ENCODE results near the gene MPHOSPH9. TPM values are rescaled to one million over a fixed set of nuclear protein-coding genes. Genes with fewer than 3 reads are reported as not detected.

MPHOSPH9 gene
- polyA plus RNA-seq, 3 donors = 6.3 to 14.1 (median 9.2) TPM

DNA sequence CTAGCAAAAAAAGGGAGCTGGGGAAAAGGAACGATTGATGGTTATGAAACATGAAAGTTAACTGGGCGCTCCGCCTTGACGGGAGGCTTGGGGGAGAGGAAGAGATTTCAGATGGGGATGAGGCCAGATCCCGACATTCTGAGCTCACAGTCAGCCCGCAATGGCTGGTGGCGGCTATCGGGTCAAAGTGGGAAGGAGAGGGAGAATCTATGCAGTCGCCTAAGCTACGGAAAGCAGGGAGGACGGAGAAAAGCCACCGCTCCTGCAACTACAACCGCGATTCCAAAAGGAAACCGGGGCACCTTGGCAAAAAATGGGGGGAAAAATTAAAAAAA, 502 bp downstream of the MPHOSPH9 start:
- Mint-ChIP-seq H3K36me3 (peaks cover under 1 to 7% of the 10 kb centered on the region in 2 donors), H3K27ac (peak overlapping the region; percentile 91 to 98 (median 96)), H3K4me3 (peak overlapping the region; percentile 92 to 98), H3K4me1 (peaks cover 46% of the 10 kb centered on the region), H3K9me3 (no peaks in the 10 kb centered on the region), H3K27me3 (ENCODE audit: low read depth in 3 of 3) (peaks cover 0 to 2% (median 1%) of the 10 kb centered on the region in 3 donors)
- 0% methylated on average over 7 of the region's 15 CpGs for WGBS (ENCODE audit: insufficient coverage)
- peaks cover 30 to 44% of the 10 kb centered on the region in 2 donors for H3K4me1 ChIP-seq (ENCODE audit: control insufficient read depth in 1 of 2, insufficient read depth in 2 of 2, low read length in 2 of 2)
- peak overlapping the region; percentile 74 to 97 (median 88) for H3K4me3 ChIP-seq (replicated peaks in 1 of 3; ENCODE audit: low read depth in 2 of 3, low read length in 3 of 3)
- intact Hi-C loops (cut with micrococcal nuclease) = loop anchor here (5.0 to 10.0 kb wide), 2 partner anchors 255 to 258 kb away; partner anchors contain the start of gene OGFOD2 (in 2 of the 2)
- H3K27ac ChIP-seq (ENCODE audit: low read depth in 1 of 2, low read length in 2 of 2) = peak overlapping the region; percentile 78 to 84
- H4K20me1 ChIP-seq (ENCODE audit: insufficient read depth, low read length) = no peaks in the 10 kb centered on the region
- no peaks in the 10 kb centered on the region for H3K9me3 ChIP-seq (replicated peaks in 1 of 2; ENCODE audit: control insufficient read depth in 1 of 2, insufficient read depth in 1 of 2, low read length in 2 of 2)
- H3K79me2 ChIP-seq (ENCODE audit: insufficient read depth, low read length) = peaks cover 93% of the 10 kb centered on the region
- TF ChIP-seq, protein P1, sequence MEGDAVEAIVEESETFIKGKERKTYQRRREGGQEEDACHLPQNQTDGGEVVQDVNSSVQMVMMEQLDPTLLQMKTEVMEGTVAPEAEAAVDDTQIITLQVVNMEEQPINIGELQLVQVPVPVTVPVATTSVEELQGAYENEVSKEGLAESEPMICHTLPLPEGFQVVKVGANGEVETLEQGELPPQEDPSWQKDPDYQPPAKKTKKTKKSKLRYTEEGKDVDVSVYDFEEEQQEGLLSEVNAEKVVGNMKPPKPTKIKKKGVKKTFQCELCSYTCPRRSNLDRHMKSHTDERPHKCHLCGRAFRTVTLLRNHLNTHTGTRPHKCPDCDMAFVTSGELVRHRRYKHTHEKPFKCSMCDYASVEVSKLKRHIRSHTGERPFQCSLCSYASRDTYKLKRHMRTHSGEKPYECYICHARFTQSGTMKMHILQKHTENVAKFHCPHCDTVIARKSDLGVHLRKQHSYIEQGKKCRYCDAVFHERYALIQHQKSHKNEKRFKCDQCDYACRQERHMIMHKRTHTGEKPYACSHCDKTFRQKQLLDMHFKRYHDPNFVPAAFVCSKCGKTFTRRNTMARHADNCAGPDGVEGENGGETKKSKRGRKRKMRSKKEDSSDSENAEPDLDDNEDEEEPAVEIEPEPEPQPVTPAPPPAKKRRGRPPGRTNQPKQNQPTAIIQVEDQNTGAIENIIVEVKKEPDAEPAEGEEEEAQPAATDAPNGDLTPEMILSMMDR (IDR thresholded peaks at IDR 0.05) = no peak
- no peak for DNase-seq
- H2AFZ ChIP-seq (ENCODE audit: insufficient read depth, low read depth, low read length, poor library complexity, severe bottlenecking) = peak overlapping the region; percentile 89
- peak overlapping the region; percentile 70 for H3K9ac ChIP-seq (ENCODE audit: insufficient read depth, low read length, poor library complexity, severe bottlenecking)
- no peaks in the 10 kb centered on the region for H3K36me3 ChIP-seq (replicated peaks in 1 of 2; ENCODE audit: control insufficient read depth in 1 of 2, insufficient read depth in 2 of 2, low read length in 2 of 2)
- peak overlapping the region; percentile 81 for H3K4me2 ChIP-seq (replicated peaks; ENCODE audit: extremely low read depth, low read length, poor library complexity, severe bottlenecking)
- no peaks in the 10 kb centered on the region for H3K27me3 ChIP-seq (ENCODE audit: control insufficient read depth in 2 of 2, insufficient read depth in 2 of 2, low read length in 2 of 2)

DNA sequence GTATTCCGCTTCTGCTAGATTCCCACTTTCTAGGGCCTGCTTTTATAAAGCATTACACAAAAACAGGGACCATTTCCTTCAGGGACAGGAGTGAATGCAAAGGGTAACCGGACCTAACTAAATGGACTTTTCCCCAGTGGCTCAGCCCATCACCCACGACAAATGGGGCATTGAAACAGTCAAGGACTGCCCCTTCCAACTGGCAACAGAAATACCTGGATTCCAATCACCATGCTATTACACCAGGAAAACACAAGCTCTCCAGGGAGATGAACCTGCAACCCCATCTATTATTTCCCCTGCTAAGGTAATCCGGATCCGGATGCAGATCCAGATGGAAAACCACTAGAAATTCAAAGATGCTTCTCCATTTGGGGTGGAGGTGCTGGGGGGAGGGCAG, 1.0 kb downstream of the MPHOSPH9 start:
- no peaks in the 10 kb centered on the region for H3K27me3 ChIP-seq (ENCODE audit: control insufficient read depth in 2 of 2, insufficient read depth in 2 of 2, low read length in 2 of 2)
- H3K4me1 ChIP-seq (ENCODE audit: control insufficient read depth in 1 of 2, insufficient read depth in 2 of 2, low read length in 2 of 2) = peaks cover 30 to 44% of the 10 kb centered on the region in 2 donors
- H3K4me3 ChIP-seq (replicated peaks in 1 of 3; ENCODE audit: low read depth in 2 of 3, low read length in 3 of 3) = peak overlapping the region; percentile 74 to 97 (median 88)
- H3K9ac ChIP-seq (ENCODE audit: insufficient read depth, low read length, poor library complexity, severe bottlenecking) = peak overlapping the region; percentile 70
- H2AFZ ChIP-seq (ENCODE audit: insufficient read depth, low read depth, low read length, poor library complexity, severe bottlenecking) = peak overlapping the region; percentile 89
- no peak for DNase-seq
- Mint-ChIP-seq H3K4me3 (peak overlapping the region; percentile 92 to 98), H3K27me3 (ENCODE audit: low read depth in 3 of 3) (peaks cover 0 to 2% (median 1%) of the 10 kb centered on the region in 3 donors), H3K4me1 (peaks cover 46% of the 10 kb centered on the region), H3K9me3 (no peaks in the 10 kb centered on the region), H3K27ac (peak overlapping the region in 5 of 7 donors; percentile 35 to 97 (median 94)), H3K36me3 (peaks cover 1 to 9% of the 10 kb centered on the region in 2 donors)
- TF ChIP-seq, protein P1 (IDR thresholded peaks at IDR 0.05) = no peak
- no peaks in the 10 kb centered on the region for H4K20me1 ChIP-seq (ENCODE audit: insufficient read depth, low read length)
- H3K79me2 ChIP-seq (ENCODE audit: insufficient read depth, low read length) = peaks cover 93% of the 10 kb centered on the region
- H3K4me2 ChIP-seq (replicated peaks; ENCODE audit: extremely low read depth, low read length, poor library complexity, severe bottlenecking) = peak overlapping the region; percentile 81
- intact Hi-C loops (cut with micrococcal nuclease) = loop anchor here (5.0 to 10.0 kb wide), 2 partner anchors 255 to 257 kb away; partner anchors contain the start of gene OGFOD2 (in 2 of the 2)
- no peaks in the 10 kb centered on the region for H3K9me3 ChIP-seq (replicated peaks in 1 of 2; ENCODE audit: control insufficient read depth in 1 of 2, insufficient read depth in 1 of 2, low read length in 2 of 2)
- 45% methylated on average over 3 of the region's 5 CpGs for WGBS (ENCODE audit: insufficient coverage)
- H3K27ac ChIP-seq (ENCODE audit: low read depth in 1 of 2, low read length in 2 of 2) = peak overlapping the region in 1 of 2 donors; percentile 78
- H3K36me3 ChIP-seq (replicated peaks in 1 of 2; ENCODE audit: control insufficient read depth in 1 of 2, insufficient read depth in 2 of 2, low read length in 2 of 2) = peaks cover 0 to under 1% of the 10 kb centered on the region in 2 donors

Data from CD14-positive monocyte (primary cell).